GM18870 (cell line): ENCODE results near the gene NACC1.

Source experiments
- ATAC-seq: cut with Tn5 transposase; IDR thresholded peaks from one replicate; pipeline ENCODE4 v1.9.1; 2021; ENCODE audit warnings: moderate library complexity; ENCODE audit not compliant: unreplicated experiment

The NACC1 gene

DNA sequence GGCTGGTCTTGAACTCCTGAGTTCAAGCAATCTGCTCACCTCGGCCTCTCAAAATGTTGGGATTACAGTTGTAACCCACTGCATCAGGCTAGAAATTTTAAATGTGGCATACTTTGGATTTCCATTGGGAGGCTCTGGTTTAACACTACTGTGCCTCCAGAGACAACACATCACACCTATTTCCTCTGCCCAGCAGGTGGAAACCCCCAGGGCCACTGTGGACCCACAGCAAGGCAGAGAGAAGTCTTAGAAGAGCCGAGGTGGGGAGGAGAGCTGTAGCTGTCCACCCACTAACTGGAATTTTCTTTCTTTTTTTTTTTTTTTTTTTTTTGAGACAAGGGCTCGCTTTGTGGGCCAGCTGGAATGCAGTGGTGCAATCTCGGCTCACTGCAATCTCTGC is 71.5 kb downstream of the NACC1 start:
- ATAC-seq: no peak
